ENCODE data around the gene DDX50.
"Not testable (repeated sequence)": the region's sequence is repeated elsewhere in the genome, so short reads cannot be mapped to it uniquely, and the experiment has no call there.

DDX50 gene

GRCh38 chr10:68879628-68880027 lies 21.5 kb upstream of the DDX50 start:
- H3K4me3 Mint-ChIP-seq = no peak overlapping the region
- no peaks in the 10 kb centered on the region for H3K36me3 Mint-ChIP-seq
- H3K27me3 Mint-ChIP-seq = no peaks in the 10 kb centered on the region
- H3K9me3 Mint-ChIP-seq (ENCODE audit: low read depth) = no peaks in the 10 kb centered on the region
- H3K4me1 Mint-ChIP-seq (ENCODE audit: low read depth) = no peaks in the 10 kb centered on the region
- no peak overlapping the region for H3K27ac Mint-ChIP-seq

- Mint-ChIP-seq H3K27ac (no peak overlapping the region), H3K9me3 (ENCODE audit: low read depth) (no peaks in the 10 kb centered on the region), H3K36me3 (no peaks in the 10 kb centered on the region), H3K4me3 (no peak overlapping the region), H3K27me3 (no peaks in the 10 kb centered on the region), H3K4me1 (ENCODE audit: low read depth) (no peaks in the 10 kb centered on the region)
Observed at GRCh38 chr10:68880181-68880580, 20.9 kb upstream of the DDX50 start.

GRCh38 chr10:68895041-68895440 lies 6.1 kb upstream of the DDX50 start:
- Mint-ChIP-seq H3K4me3 (no peak overlapping the region), H3K9me3 (ENCODE audit: low read depth) (no peaks in the 10 kb centered on the region), H3K36me3 (no peaks in the 10 kb centered on the region), H3K27me3 (no peaks in the 10 kb centered on the region), H3K27ac (no peak overlapping the region), H3K4me1 (ENCODE audit: low read depth) (peaks cover 5% of the 10 kb centered on the region)

GRCh38 chr10:68897336-68897741 lies 3.8 kb upstream of the DDX50 start:
- no peak overlapping the region for H3K27ac Mint-ChIP-seq
- H3K36me3 Mint-ChIP-seq = peaks cover under 1% of the 10 kb centered on the region
- H3K9me3 Mint-ChIP-seq (ENCODE audit: low read depth) = no peaks in the 10 kb centered on the region
- H3K4me3 Mint-ChIP-seq = no peak overlapping the region
- H3K27me3 Mint-ChIP-seq = no peaks in the 10 kb centered on the region
- peaks cover 20% of the 10 kb centered on the region for H3K4me1 Mint-ChIP-seq (ENCODE audit: low read depth)

- H3K27me3 Mint-ChIP-seq = no peaks in the 10 kb centered on the region
- H3K36me3 Mint-ChIP-seq = peaks cover 8% of the 10 kb centered on the region
- peaks cover 32% of the 10 kb centered on the region for H3K4me1 Mint-ChIP-seq (ENCODE audit: low read depth)
- no peaks in the 10 kb centered on the region for H3K9me3 Mint-ChIP-seq (ENCODE audit: low read depth)
- peak overlapping the region; percentile 3 for H3K4me3 Mint-ChIP-seq
- H3K27ac Mint-ChIP-seq = peak overlapping the region; percentile 55
Observed at GRCh38 chr10:68899186-68899745, 1.8 kb upstream of the DDX50 start.

GRCh38 chr10:68900427-68901104 lies 549 bp upstream of the DDX50 start:
- H3K4me3 Mint-ChIP-seq = peak overlapping the region; percentile 97
- peak overlapping the region; percentile 97 for H3K27ac Mint-ChIP-seq
- H3K27me3 Mint-ChIP-seq = no peaks in the 10 kb centered on the region
- peaks cover 9% of the 10 kb centered on the region for H3K36me3 Mint-ChIP-seq
- H3K9me3 Mint-ChIP-seq (ENCODE audit: low read depth) = no peaks in the 10 kb centered on the region
- peaks cover 44% of the 10 kb centered on the region for H3K4me1 Mint-ChIP-seq (ENCODE audit: low read depth)

- H3K9me3 Mint-ChIP-seq (ENCODE audit: low read depth) = no peaks in the 10 kb centered on the region
- H3K4me1 Mint-ChIP-seq (ENCODE audit: low read depth) = peaks cover 54% of the 10 kb centered on the region
- H3K27ac Mint-ChIP-seq = peak overlapping the region; percentile 97
- peaks cover 12% of the 10 kb centered on the region for H3K36me3 Mint-ChIP-seq
- peak overlapping the region; percentile 97 for H3K4me3 Mint-ChIP-seq
- no peaks in the 10 kb centered on the region for H3K27me3 Mint-ChIP-seq
Observed at GRCh38 chr10:68902382-68902781, 1.3 kb downstream of the DDX50 start.

- no peak overlapping the region for H3K4me3 Mint-ChIP-seq
- peaks cover 8% of the 10 kb centered on the region for H3K4me1 Mint-ChIP-seq (ENCODE audit: low read depth)
- H3K36me3 Mint-ChIP-seq = peaks cover 5% of the 10 kb centered on the region
- peak overlapping the region; percentile 3 for H3K27ac Mint-ChIP-seq
- H3K27me3 Mint-ChIP-seq = no peaks in the 10 kb centered on the region
- H3K9me3 Mint-ChIP-seq (ENCODE audit: low read depth) = no peaks in the 10 kb centered on the region
Observed at GRCh38 chr10:68924593-68924992, 23.5 kb downstream of the DDX50 start.

GRCh38 chr10:68925489-68925888 lies 24.4 kb downstream of the DDX50 start:
- H3K27me3 Mint-ChIP-seq = no peaks in the 10 kb centered on the region
- H3K4me3 Mint-ChIP-seq = no peak overlapping the region
- no peak overlapping the region for H3K27ac Mint-ChIP-seq
- H3K4me1 Mint-ChIP-seq (ENCODE audit: low read depth) = peaks cover 8% of the 10 kb centered on the region
- H3K36me3 Mint-ChIP-seq = peaks cover 5% of the 10 kb centered on the region
- H3K9me3 Mint-ChIP-seq (ENCODE audit: low read depth) = no peaks in the 10 kb centered on the region

- H3K27me3 Mint-ChIP-seq; H3K9me3 Mint-ChIP-seq (ENCODE audit: low read depth); H3K36me3 Mint-ChIP-seq; H3K27ac Mint-ChIP-seq; H3K4me1 Mint-ChIP-seq (ENCODE audit: low read depth); H3K4me3 Mint-ChIP-seq: not testable (repeated sequence)
Observed at GRCh38 chr10:68929157-68929556, 28.0 kb downstream of the DDX50 start.

GRCh38 chr10:68929888-68930287 lies 28.8 kb downstream of the DDX50 start:
- not testable (repeated sequence) for H3K4me3 Mint-ChIP-seq; H3K9me3 Mint-ChIP-seq (ENCODE audit: low read depth); H3K27ac Mint-ChIP-seq; H3K4me1 Mint-ChIP-seq (ENCODE audit: low read depth); H3K36me3 Mint-ChIP-seq; H3K27me3 Mint-ChIP-seq

GRCh38 chr10:68932860-68933259 lies 31.7 kb downstream of the DDX50 start:
- not testable (repeated sequence) for H3K4me3 Mint-ChIP-seq; H3K4me1 Mint-ChIP-seq (ENCODE audit: low read depth); H3K27ac Mint-ChIP-seq; H3K36me3 Mint-ChIP-seq; H3K27me3 Mint-ChIP-seq; H3K9me3 Mint-ChIP-seq (ENCODE audit: low read depth)

- Mint-ChIP-seq H3K9me3 (ENCODE audit: low read depth) (no peaks in the 10 kb centered on the region), H3K4me3 (no peak overlapping the region), H3K27ac (peak overlapping the region; percentile 54), H3K27me3 (no peaks in the 10 kb centered on the region), H3K4me1 (ENCODE audit: low read depth) (peaks cover 4% of the 10 kb centered on the region), H3K36me3 (peaks cover 10% of the 10 kb centered on the region)
Observed at GRCh38 chr10:68934994-68935393, 33.9 kb downstream of the DDX50 start.

- Mint-ChIP-seq H3K36me3 (peaks cover 5% of the 10 kb centered on the region), H3K27me3 (no peaks in the 10 kb centered on the region), H3K27ac (no peak overlapping the region), H3K4me3 (no peak overlapping the region), H3K9me3 (ENCODE audit: low read depth) (no peaks in the 10 kb centered on the region), H3K4me1 (ENCODE audit: low read depth) (peaks cover 4% of the 10 kb centered on the region)
Observed at GRCh38 chr10:68938117-68938516, 37.0 kb downstream of the DDX50 start.

GRCh38 chr10:68938884-68939283 lies 37.8 kb downstream of the DDX50 start:
- H3K4me3 Mint-ChIP-seq = no peak overlapping the region
- peaks cover 4% of the 10 kb centered on the region for H3K4me1 Mint-ChIP-seq (ENCODE audit: low read depth)
- H3K9me3 Mint-ChIP-seq (ENCODE audit: low read depth) = no peaks in the 10 kb centered on the region
- H3K36me3 Mint-ChIP-seq = peaks cover 5% of the 10 kb centered on the region
- peak overlapping the region; percentile 50 for H3K27ac Mint-ChIP-seq
- H3K27me3 Mint-ChIP-seq = no peaks in the 10 kb centered on the region

- H3K4me3 Mint-ChIP-seq; H3K4me1 Mint-ChIP-seq (ENCODE audit: low read depth); H3K27ac Mint-ChIP-seq; H3K36me3 Mint-ChIP-seq; H3K9me3 Mint-ChIP-seq (ENCODE audit: low read depth); H3K27me3 Mint-ChIP-seq: not testable (repeated sequence)
Observed at GRCh38 chr10:68940917-68941316, 39.8 kb downstream of the DDX50 start.

Measured in activated naive CD8-positive, alpha-beta T cell (primary cell).